COLO829 (cell line): ENCODE measurements around the gene SDK1.
A peak's percentile ranks its signal among the peaks of the same experiment; 100 is the strongest.

Source experiments
- DNase-seq: peaks from one replicate; pipeline ENCODE4 v3.0.0; 2012; ENCODE audit warnings: low spot score

Gene SDK1

GRCh38 chr7:4179688-4180380, 878.8 kb downstream of the SDK1 start:
- DNase-seq: no peak

DNA sequence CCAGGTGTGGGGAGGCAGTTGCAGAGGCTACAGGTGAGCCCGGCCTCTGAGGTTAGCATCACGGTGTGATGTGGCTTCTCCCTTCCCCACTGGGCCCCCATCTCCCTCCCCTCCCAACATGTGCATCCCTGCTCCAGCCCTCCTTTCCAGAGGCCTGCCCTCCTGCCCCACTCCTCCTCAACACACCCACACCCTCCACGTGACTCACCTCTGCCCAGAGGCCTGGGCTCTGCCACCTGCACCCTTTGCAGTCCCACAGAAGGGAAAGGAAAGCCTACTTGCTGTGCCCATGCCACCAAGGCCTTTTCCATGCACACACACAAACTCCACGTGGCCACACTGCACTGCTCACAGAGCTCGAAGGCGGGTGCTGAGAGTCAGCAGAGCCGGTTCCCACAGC, 880.4 kb downstream of the SDK1 start:
- DNase-seq: no peak

DNA sequence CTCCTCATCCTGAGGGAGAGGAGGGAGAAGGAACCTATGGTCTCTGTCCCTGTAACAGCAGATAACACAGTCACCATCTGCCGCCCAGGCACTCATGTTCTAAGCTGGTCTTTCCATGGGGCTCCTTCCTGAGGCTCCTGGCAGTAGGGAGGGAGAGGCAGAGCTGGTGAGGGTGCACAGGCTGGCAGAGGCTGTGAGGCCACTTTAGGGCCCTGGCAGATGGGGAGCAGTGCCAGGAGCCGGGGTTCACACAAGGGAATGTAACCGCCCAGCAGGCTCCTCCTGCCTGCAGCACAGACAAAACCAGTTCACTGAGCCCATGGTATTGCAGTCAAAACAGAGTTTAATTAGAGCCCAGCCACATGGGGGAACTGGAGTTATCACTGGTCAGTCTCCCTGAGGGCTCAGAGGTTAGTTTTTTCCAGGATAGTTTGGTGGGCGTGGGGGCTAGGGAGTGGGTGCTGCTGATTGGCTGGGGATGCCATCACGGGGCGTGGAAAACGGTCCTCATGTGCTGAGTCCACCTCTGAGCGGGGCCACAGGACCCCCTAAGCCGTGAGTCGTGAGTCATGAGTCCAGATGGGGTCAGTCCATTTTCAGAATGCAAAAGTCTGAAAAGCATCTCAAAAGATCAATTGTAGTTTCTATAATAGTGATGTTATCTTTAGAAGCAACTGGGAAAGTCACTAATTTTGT, 881.7 kb downstream of the SDK1 start:
- DNase-seq: no peak

GRCh38 chr7:4184653-4185052, 883.6 kb downstream of the SDK1 start:
- no peak for DNase-seq

GRCh38 chr7:4185136-4185535, 884.1 kb downstream of the SDK1 start:
- DNase-seq: no peak

- no peak for DNase-seq
Observed at GRCh38 chr7:4185721-4186512, 884.9 kb downstream of the SDK1 start.

GRCh38 chr7:4186513-4186780, 885.4 kb downstream of the SDK1 start:
- no peak for DNase-seq

DNA sequence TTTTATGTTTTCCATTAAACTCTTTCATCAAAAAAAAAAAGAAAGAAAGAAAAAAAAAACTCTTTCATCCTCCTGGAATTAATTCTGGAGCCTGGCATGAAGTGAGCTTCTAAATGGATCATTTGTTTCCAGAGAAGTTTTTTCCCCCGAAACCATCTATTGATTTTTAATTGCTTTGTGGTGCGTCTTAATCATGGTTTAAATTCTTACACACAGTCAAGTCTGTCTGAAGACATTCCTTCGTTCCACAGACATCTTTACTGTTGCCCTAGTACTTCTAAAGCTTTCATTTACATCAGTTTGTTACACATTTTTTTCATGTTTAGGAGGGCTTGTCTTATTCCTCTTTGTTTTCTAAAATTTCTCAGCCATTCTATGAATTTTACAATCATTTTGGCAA, 887.6 kb downstream of the SDK1 start:
- DNase-seq: no peak

DNA sequence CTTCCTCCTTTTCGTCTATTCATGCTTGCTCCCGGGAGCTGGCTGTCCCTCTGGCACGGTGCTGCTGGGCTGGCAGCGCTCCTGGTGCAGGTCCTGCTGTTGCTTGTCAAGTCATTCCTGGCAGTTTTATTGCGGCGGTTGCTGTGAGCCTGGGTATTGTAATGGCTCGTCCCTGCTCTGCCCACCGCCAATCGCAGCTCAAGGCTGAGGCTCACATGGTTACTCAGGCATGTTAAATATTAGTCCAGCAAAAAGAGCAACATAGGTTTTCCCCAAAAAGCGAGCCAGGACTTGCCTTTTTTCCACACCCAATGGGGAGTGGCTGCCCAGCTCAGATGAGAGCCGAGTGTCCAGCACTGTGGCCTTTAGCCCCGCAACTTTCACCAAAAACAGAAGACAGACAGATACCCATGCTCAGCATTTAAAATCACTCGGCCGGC, 888.1 kb downstream of the SDK1 start:
- DNase-seq: no peak

DNA sequence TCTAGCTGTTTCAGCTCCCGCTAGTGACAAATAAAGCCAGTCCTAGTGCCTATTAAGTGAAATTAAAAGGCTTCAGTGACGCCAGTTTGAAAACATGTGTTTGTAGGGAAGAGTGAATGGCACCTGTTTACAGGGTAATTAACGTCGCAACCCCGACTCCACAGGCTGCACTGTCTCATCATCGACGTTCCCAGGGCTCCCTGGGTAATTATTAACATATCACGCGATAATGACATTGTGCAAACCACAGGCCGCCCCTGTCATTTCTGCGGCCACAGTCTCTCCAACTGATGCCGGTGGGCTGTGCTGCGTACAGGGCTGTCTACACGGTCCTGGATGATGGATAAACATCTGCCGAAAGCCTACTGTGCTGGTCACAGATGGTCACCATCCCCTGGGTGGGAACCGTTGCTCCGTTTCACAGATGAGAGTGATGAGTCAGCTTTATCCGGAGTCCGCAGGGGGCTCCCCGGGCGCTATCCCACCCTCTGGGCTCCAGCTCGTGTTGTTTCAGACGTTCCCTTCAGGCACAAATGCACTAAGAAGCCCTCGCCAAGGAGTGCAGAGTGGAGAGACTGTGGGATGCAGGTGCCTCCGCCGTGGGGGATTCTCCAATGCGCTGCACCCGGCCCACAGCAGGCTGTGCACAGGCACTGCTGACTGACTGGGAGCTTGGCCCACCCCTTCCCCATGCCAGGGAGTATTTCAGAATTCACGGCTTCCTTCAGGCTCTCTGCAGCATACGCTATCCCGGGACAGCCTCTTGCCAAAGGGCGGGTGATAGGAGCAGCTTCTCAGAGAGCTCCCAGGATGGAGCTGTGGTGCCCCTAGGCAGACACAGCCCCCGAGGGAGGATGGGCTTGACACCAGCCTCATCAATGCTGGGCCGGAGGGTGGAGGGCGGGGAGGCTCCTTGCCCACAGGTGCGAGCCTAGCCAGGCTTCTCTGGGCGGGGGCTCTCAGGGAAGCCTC, 889.2 kb downstream of the SDK1 start:
- DNase-seq: no peak

- no peak for DNase-seq
Observed at GRCh38 chr7:4191046-4191445, 890.0 kb downstream of the SDK1 start.

GRCh38 chr7:4191525-4191924, 890.5 kb downstream of the SDK1 start:
- no peak for DNase-seq

DNA sequence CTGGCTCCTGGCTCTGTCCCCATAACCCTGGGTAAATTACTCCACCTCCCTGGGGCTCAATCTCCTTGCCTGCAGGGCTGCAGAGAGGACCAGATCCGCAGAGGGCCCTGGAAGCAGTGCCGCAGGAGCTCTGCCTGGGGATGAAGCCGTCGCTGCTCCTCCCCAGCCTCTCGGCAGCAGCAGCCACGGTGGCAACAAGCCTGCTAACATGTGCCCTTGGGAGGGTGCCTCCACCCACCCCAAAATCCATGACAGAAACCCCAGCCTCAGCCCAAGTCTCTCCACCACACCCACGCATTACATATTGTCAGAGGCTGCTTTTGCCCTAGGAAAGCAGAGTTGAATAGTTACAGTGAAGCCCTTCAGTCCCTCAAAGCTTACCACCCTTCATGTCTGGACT, 894.6 kb downstream of the SDK1 start:
- no peak for DNase-seq

DNA sequence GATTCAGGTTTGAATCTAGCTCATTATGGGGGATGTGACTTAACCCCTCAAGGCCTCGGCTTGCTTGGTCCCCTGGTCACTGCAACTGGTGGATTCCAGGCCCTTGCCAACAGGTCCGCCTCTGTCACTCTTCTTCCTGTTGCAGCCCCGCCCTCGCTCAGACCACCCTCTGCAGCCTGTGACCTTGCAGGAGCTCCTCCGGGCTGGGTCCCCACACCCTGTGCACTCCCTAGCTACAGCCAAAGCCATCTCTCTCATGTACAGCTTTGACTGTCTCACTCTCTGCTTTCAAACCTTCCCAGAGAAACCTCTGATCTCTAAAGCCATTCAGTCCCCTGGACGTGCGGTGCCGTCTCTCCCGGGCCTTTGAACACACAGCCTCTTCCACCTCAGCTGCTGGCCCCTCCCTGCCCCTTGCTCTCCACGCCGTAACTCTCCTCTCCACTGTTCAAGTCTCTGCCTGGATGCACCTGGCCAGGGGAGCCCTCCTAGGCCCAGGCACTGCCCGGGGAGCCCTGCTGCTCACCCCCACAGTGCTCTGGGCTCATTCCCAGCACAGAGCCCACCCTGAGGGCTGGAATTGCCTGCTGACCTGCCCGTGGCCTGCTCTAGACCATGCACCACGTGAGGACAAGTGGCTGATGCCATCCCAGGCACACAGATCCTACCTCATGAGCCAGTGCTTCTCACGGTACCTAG, 895.2 kb downstream of the SDK1 start:
- DNase-seq: no peak

GRCh38 chr7:4198301-4198700, 897.2 kb downstream of the SDK1 start:
- no peak for DNase-seq

- no peak for DNase-seq
Observed at GRCh38 chr7:4200546-4201094, 899.6 kb downstream of the SDK1 start.

- DNase-seq: no peak
Observed at GRCh38 chr7:4201566-4201965, 900.5 kb downstream of the SDK1 start.

DNA sequence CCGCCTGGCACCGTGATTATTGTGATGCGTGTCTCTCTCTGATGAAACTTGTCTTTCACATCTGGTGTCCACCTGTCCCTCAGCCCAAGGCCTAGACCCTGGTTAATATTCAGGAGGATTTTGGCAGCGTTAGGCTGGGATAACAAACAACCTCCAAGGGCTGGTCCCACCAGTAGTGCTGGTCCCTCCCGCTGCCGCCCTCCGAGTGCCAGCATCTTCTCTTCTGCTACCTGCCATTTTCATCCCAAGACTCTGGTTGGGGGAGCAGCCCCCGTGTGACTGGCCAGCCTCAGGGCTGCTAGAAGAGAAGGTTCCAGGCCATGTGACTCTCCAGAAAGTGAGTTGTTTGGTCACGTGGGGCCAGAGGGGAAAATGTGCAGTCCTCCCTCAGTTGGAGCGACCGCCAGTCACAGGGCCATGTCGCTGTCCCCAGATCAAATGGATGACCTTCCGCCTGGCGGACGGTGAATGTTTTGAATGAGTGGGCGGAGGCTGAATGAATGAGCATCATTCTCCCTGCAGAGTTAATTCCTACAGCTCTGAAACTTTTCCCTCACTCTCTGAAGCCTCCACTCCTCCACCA, 901.2 kb downstream of the SDK1 start:
- DNase-seq: peak; percentile 17

GRCh38 chr7:4202954-4203353, 901.9 kb downstream of the SDK1 start:
- no peak for DNase-seq

DNA sequence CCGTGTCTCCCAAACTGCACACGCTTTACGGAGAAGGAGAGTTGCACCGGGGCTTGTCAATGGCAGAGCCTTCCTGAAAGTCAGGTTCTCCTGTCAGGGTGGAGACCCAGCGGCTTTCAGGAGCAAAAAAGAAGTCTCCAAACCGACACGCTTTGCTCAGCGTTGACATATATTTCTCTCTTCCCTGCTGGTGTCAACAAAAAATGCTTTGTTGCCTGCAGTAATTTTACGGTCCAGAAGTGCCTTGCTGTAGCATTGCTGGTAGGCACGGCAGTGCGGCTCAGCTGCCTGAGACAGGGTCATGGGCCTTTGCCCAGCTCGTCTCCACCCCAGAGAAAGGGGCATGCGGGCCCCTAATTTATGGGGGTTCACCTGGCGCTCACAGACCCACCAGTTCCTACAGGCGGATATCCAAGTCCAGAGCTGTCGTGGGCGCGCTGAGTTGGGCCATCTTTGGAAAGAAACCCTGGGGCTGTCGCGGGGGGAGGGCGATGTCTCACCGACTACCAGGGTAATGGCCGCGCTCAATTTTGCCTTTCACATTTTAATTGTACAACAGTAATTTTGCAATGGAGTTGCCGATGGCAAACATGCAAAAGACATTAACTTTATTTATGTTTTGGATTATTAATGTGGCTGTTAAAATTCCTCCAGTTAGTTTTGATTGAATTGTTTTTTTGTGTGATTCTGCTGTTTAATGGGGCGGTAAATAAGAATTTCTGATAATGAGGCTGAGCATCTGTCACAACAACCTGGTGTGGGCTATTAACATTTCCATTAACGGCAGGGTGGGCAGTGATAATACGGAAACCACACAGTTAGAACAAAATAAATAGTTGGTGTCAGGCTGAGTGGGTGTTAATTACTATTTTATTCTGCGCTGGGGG, 902.8 kb downstream of the SDK1 start:
- no peak for DNase-seq
